Keratinocyte (primary cell): ENCODE results near the gene CFAP300. TPM values are rescaled to one million over a fixed set of nuclear protein-coding genes. Genes with fewer than 3 reads are reported as not detected.

Experiments
- DNase-seq: peaks from one replicate; pipeline ENCODE4 v3.0.0-alpha.2; 2011; ENCODE audit warnings: low read depth, missing footprints, low spot score
- FAIRE-seq: peaks from 2 replicates; lab custom pipeline; 2011; peaks lifted over from hg19 to GRCh38; lab: Jason Lieb, UNC
- H2AFZ ChIP-seq: 2 replicates; pipeline ENCODE4 v1.6.0; 2012; ENCODE audit warnings: low read length, control low read depth, inconsistent platforms; ENCODE audit not compliant: control insufficient read depth
- H3K27ac ChIP-seq: 2 replicates; pipeline ENCODE4 v1.5.1; 2011; ENCODE audit warnings: low read length; ENCODE audit not compliant: control insufficient read depth, insufficient read depth
- H3K27me3 ChIP-seq: 3 replicates; pipeline ENCODE4 v1.6.0; 2011; ENCODE audit warnings: low read length; ENCODE audit not compliant: control insufficient read depth, insufficient read depth; ENCODE audit errors: extremely low read depth
- H3K36me3 ChIP-seq, 2 experiments: 2 replicates in 1 of 2; 3 replicates in 1 of 2; pipeline ENCODE4 v1.5.1; 2011; ENCODE audit warnings: low read length in 2 of 2, mild to moderate bottlenecking in 1 of 2; ENCODE audit not compliant: control insufficient read depth in 2 of 2, insufficient read depth in 2 of 2; ENCODE audit errors: extremely low read depth in 1 of 2
- H3K4me1 ChIP-seq: 3 replicates; pipeline ENCODE4 v1.5.1; 2011; ENCODE audit warnings: low read length; ENCODE audit not compliant: control insufficient read depth, insufficient read depth; ENCODE audit errors: extremely low read depth
- H3K4me2 ChIP-seq: 3 replicates; pipeline ENCODE4 v1.6.0; 2011; ENCODE audit warnings: low read depth, low read length; ENCODE audit not compliant: control insufficient read depth, insufficient read depth; ENCODE audit errors: extremely low read depth
- H3K4me3 ChIP-seq, 3 experiments: fragments of 200-600 bp in 1 of 3; sonication (generic) in 1 of 3; 2 replicates in 2 of 3; 3 replicates in 1 of 3; pipeline ENCODE4 v1.5.1; 2011 to 2016; ENCODE audit warnings: low read length in 3 of 3, mild to moderate bottlenecking in 3 of 3, control low read depth in 2 of 3, inconsistent platforms in 1 of 3, low read depth in 1 of 3, mixed read lengths in 1 of 3, mixed run types in 1 of 3, moderate library complexity in 1 of 3; ENCODE audit not compliant: control insufficient read depth in 2 of 3, insufficient read depth in 2 of 3; ENCODE audit errors: extremely low read depth in 1 of 3
- H3K79me2 ChIP-seq: 2 replicates; pipeline ENCODE4 v1.6.0; 2012; ENCODE audit warnings: low read length; ENCODE audit not compliant: control insufficient read depth, insufficient read depth
- H3K9ac ChIP-seq: 3 replicates; pipeline ENCODE4 v1.6.0; 2011; ENCODE audit warnings: low read length; ENCODE audit not compliant: control insufficient read depth, insufficient read depth; ENCODE audit errors: extremely low read depth
- H3K9me1 ChIP-seq: 3 replicates; pipeline ENCODE4 v1.6.0; 2011; ENCODE audit warnings: low read length; ENCODE audit not compliant: control insufficient read depth, insufficient read depth; ENCODE audit errors: extremely low read depth
- H3K9me3 ChIP-seq: 2 replicates; pipeline ENCODE4 v1.5.1; 2012; ENCODE audit warnings: low read depth, low read length; ENCODE audit not compliant: control insufficient read depth
- H4K20me1 ChIP-seq: 3 replicates; pipeline ENCODE4 v1.6.0; 2011; ENCODE audit warnings: low read length; ENCODE audit not compliant: control insufficient read depth, insufficient read depth; ENCODE audit errors: extremely low read depth
- EZH2 ChIP-seq: IDR thresholded peaks from one replicate; pipeline ENCODE4 v1.6.1; 2012; ENCODE audit warnings: inconsistent platforms, mild to moderate bottlenecking, low read length, moderate library complexity
- dilution Hi-C: fragments of 300-500 bp; cut with MboI; formaldehyde crosslinking; loops from one replicate; pipeline ENCODE4 v1.7.0; 2020; ENCODE audit warnings: low sequenced_read_pairs; ENCODE audit not compliant: extremely low pct_ligation_motif_present
- polyA plus RNA-seq, 5 experiments: library from polyadenylated mRNA; depleted of rRNA in 3 of 5; stranded (reverse) in 3 of 5; stranded (forward) in 1 of 5; unstranded in 1 of 5; fragments of >200 nt; gene quantifications; 1 replicate in 1 of 5; 2 replicates in 3 of 5; 3 replicates in 1 of 5; pipeline versions ENCODE4 v1.2.1 to v1.2.3, GENCODE V29; 2011 to 2012; ENCODE audit warnings: missing spikeins in 2 of 5, low read depth in 1 of 5, low replicate concordance in 1 of 5
- TF ChIP-seq, protein P1 (sequence below), 3 experiments: IDR thresholded peaks in 1 of 3; conservative IDR thresholded peaks in 1 of 3; optimal IDR thresholded peaks in 1 of 3; 2 replicates in 2 of 3; 3 replicates in 1 of 3; pipeline versions ENCODE3 to v1.5.1; 2011; ENCODE audit warnings: low read length in 3 of 3, mild to moderate bottlenecking in 3 of 3, moderate library complexity in 2 of 3, control low read depth in 1 of 3, inconsistent platforms in 1 of 3; ENCODE audit not compliant: insufficient read depth in 2 of 3; ENCODE audit errors: extremely low read depth in 1 of 3

Gene CFAP300
- polyA plus RNA-seq, 1 donor (not counting 4 experiments of a cell fraction or from before 2014, with no cell fraction given) = 2.6 TPM

DNA sequence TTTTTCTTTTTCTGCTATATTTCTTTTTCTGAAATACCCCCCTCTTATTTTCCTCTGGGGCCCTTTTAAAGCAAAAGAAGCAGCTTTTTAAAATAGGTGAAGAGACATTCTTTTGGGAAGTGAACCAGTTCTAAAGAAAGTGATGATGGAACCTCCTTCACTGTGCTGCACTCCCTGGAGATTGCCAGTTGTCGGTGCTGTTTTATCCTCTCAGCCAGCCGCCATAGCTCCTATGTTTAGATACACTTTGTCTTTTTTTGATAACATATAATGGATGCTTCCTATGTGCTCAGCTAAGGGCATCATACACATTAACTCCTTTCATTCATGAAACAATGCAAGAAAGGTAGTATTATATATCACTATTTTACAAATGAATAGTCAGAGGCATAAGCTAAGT, 14.0 kb downstream of the CFAP300 start:
- H3K36me3 ChIP-seq = no peaks in the 10 kb centered on the region
- H3K9ac ChIP-seq = no peak overlapping the region
- dilution Hi-C loops = no loop called here
- H3K4me1 ChIP-seq = peaks cover 16% of the 10 kb centered on the region
- no peak for DNase-seq
- no peak overlapping the region for H2AFZ ChIP-seq
- no peaks in the 10 kb centered on the region for H3K9me1 ChIP-seq
- TF ChIP-seq EZH2 = no peak
- TF ChIP-seq, protein P1, sequence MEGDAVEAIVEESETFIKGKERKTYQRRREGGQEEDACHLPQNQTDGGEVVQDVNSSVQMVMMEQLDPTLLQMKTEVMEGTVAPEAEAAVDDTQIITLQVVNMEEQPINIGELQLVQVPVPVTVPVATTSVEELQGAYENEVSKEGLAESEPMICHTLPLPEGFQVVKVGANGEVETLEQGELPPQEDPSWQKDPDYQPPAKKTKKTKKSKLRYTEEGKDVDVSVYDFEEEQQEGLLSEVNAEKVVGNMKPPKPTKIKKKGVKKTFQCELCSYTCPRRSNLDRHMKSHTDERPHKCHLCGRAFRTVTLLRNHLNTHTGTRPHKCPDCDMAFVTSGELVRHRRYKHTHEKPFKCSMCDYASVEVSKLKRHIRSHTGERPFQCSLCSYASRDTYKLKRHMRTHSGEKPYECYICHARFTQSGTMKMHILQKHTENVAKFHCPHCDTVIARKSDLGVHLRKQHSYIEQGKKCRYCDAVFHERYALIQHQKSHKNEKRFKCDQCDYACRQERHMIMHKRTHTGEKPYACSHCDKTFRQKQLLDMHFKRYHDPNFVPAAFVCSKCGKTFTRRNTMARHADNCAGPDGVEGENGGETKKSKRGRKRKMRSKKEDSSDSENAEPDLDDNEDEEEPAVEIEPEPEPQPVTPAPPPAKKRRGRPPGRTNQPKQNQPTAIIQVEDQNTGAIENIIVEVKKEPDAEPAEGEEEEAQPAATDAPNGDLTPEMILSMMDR (optimal IDR thresholded peaks at IDR 0.05 in 1 of 3, IDR thresholded peaks at IDR 0.05 in 1 of 3, conservative IDR thresholded peaks at IDR 0.05 in 1 of 3; ENCODE audit: extremely low read depth in 1 of 3, insufficient read depth in 2 of 3, low read length in 3 of 3) = peak in 1 of 3 experiments; percentile 47
- no peak overlapping the region for H3K27ac ChIP-seq
- no peaks in the 10 kb centered on the region for H3K79me2 ChIP-seq
- H3K27me3 ChIP-seq = no peaks in the 10 kb centered on the region
- no peaks in the 10 kb centered on the region for H4K20me1 ChIP-seq
- no peak overlapping the region for H3K4me3 ChIP-seq
- H3K4me2 ChIP-seq = no peak overlapping the region
- H3K9me3 ChIP-seq = no peaks in the 10 kb centered on the region
- peak; percentile 36 for FAIRE-seq

DNA sequence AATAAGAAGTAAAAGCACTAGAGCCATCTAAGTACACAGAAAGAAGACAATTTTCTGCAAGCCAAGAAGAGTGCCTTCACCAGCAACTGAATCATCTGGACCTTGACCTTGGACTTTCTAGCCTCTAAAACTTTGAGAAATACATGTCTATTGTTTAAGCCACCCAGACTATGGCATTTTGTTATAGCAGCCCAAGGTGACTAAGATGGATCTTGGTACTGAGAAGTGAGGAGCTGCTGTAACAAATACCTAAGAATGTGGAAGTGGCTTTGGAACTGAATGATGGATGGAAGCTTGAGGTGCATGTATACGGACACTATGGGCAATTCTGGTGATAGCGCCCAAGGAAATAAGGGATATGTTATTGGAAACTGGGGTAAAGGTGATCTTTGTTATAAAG, 14.9 kb downstream of the CFAP300 start:
- Histone ChIP-seq H3K4me3 (no peak overlapping the region), H3K79me2 (no peaks in the 10 kb centered on the region), H3K27me3 (no peaks in the 10 kb centered on the region), H3K9me3 (no peaks in the 10 kb centered on the region), H3K9ac (no peak overlapping the region), H4K20me1 (no peaks in the 10 kb centered on the region), H3K4me1 (peaks cover 16% of the 10 kb centered on the region), H3K27ac (no peak overlapping the region), H3K36me3 (no peaks in the 10 kb centered on the region), H3K9me1 (no peaks in the 10 kb centered on the region), H2AFZ (no peak overlapping the region), H3K4me2 (no peak overlapping the region)
- DNase-seq (no peak), FAIRE-seq (no peak)
- TF ChIP-seq EZH2 = no peak
- TF ChIP-seq, protein P1 (optimal IDR thresholded peaks at IDR 0.05 in 1 of 3, IDR thresholded peaks at IDR 0.05 in 1 of 3, conservative IDR thresholded peaks at IDR 0.05 in 1 of 3; ENCODE audit: extremely low read depth in 1 of 3, insufficient read depth in 2 of 3, low read length in 3 of 3) = no peak
- dilution Hi-C loops = no loop called here
